Measurements from ENCODE around the gene PIK3R3. TPM values are rescaled to one million over a fixed set of nuclear protein-coding genes. Genes with fewer than 3 reads are reported as not detected.

The PIK3R3 gene
- total RNA-seq, 1 experiment from 2014 or later, result 12.4 TPM

DNA sequence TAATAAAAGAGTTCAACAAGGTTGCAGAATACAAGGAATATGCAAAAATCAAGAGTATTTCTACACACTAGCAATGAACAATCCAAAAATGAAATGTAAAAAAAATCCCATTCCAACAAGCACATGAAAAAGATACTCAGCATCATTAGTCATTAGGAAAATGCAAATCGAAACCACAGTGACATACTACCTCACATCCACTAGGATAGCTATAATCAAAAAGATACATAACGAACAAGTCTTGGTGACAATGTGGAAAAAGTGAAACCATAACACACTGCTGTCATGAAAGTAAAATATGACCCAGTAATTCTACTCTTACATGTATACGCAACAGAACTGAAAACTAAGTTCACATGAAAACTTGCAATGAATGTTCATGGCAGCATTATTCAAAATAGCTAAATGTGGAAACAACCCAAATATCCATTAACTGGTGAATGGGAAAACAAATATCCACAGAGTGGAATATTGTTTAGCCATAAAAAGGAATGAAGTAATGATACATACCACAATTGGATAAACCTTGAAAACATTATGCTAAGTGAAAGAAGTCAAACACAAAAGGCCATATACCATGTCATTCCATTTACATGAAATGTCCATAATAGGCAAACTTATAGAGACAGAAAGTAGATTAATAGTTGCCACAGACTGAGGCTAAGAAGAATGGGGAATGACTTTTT, 34.3 kb downstream of the PIK3R3 start:
- H4K8ac ChIP-seq (replicated peaks; ENCODE audit: insufficient read length, low read depth, low read length), result no peak overlapping the region
- no peaks in the 10 kb centered on the region for H3K27me3 ChIP-seq (ENCODE audit: insufficient read depth, low read length)
- no peak overlapping the region for H3K23ac ChIP-seq (ENCODE audit: insufficient read length, low read depth, low read length)
- no peak overlapping the region for H3T11ph ChIP-seq (ENCODE audit: low read length)
- H3K79me2 ChIP-seq (ENCODE audit: insufficient read depth, low read length), result no peaks in the 10 kb centered on the region
- H3K18ac ChIP-seq (ENCODE audit: insufficient read length, low read depth, low read length), result no peak overlapping the region
- no peaks in the 10 kb centered on the region for H3K9me3 ChIP-seq (ENCODE audit: control insufficient read depth, low read depth, low read length)
- Mint-ChIP-seq H3K27me3 (ENCODE audit: low read depth) (no peaks in the 10 kb centered on the region), H3K27ac (no peak overlapping the region), H3K4me1 (no peaks in the 10 kb centered on the region), H3K36me3 (ENCODE audit: insufficient read depth in 1 of 3, low read depth in 3 of 3) (peaks cover 8 to 26% (median 10%) of the 10 kb centered on the region in 3 experiments), H3K4me3 (no peak overlapping the region), H3K9me3 (peaks cover 5 to 12% of the 10 kb centered on the region in 2 experiments; a peak in 3 of 5 replicates)
- no peak overlapping the region for H2BK120ac ChIP-seq (ENCODE audit: low read depth, low read length, poor library complexity, severe bottlenecking)
- WGBS (ENCODE audit: extremely low coverage, insufficient read length, low lambda C conversion rate), result no CpG with 5 or more reads among the region's 3 CpGs
- DNase-seq, result no peak
- H3K4ac ChIP-seq (ENCODE audit: low read depth, low read length), result no peak overlapping the region
- H2BK20ac ChIP-seq (ENCODE audit: low read depth, low read length, poor library complexity, severe bottlenecking), result no peak overlapping the region
- no peak overlapping the region for H3K56ac ChIP-seq (ENCODE audit: insufficient read length, low read depth, low read length)
- H4K5ac ChIP-seq (ENCODE audit: insufficient read length, low read depth, low read length), result no peak overlapping the region
- TF ChIP-seq, protein P1, sequence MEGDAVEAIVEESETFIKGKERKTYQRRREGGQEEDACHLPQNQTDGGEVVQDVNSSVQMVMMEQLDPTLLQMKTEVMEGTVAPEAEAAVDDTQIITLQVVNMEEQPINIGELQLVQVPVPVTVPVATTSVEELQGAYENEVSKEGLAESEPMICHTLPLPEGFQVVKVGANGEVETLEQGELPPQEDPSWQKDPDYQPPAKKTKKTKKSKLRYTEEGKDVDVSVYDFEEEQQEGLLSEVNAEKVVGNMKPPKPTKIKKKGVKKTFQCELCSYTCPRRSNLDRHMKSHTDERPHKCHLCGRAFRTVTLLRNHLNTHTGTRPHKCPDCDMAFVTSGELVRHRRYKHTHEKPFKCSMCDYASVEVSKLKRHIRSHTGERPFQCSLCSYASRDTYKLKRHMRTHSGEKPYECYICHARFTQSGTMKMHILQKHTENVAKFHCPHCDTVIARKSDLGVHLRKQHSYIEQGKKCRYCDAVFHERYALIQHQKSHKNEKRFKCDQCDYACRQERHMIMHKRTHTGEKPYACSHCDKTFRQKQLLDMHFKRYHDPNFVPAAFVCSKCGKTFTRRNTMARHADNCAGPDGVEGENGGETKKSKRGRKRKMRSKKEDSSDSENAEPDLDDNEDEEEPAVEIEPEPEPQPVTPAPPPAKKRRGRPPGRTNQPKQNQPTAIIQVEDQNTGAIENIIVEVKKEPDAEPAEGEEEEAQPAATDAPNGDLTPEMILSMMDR (conservative IDR thresholded peaks at IDR 0.05), result no peak
- no peak overlapping the region for H3K9ac ChIP-seq (ENCODE audit: extremely low read depth, insufficient read length, low read length)
- H3K23me2 ChIP-seq (ENCODE audit: insufficient read length, low read depth, low read length, poor library complexity, severe bottlenecking), result no peaks in the 10 kb centered on the region
- H2AK5ac ChIP-seq (ENCODE audit: insufficient read length, low read length), result no peak overlapping the region
- no peak overlapping the region for H2BK12ac ChIP-seq (ENCODE audit: insufficient read length, low read depth, low read length)
- no peak overlapping the region for H4K91ac ChIP-seq (ENCODE audit: insufficient read length, low read depth, low read length)
- H2BK15ac ChIP-seq (ENCODE audit: low read depth, low read length), result no peak overlapping the region
- H3K4me1 ChIP-seq (ENCODE audit: insufficient read depth, low read length), result no peaks in the 10 kb centered on the region
- H3K79me1 ChIP-seq (ENCODE audit: insufficient read depth, low read depth, low read length, poor library complexity, severe bottlenecking), result no peaks in the 10 kb centered on the region
- H4K20me1 ChIP-seq (ENCODE audit: control insufficient read depth, insufficient read depth, insufficient read length), result no peaks in the 10 kb centered on the region
- H3K27ac ChIP-seq (ENCODE audit: insufficient read length, low read depth, low read length), result no peak overlapping the region
- H2BK5ac ChIP-seq (ENCODE audit: insufficient read length, low read length), result no peak overlapping the region
- H2AFZ ChIP-seq (ENCODE audit: low read length), result no peak overlapping the region
- no peak overlapping the region for H3K4me2 ChIP-seq (ENCODE audit: insufficient read depth, insufficient read length, low read length)
- H3K14ac ChIP-seq (ENCODE audit: insufficient read depth, low read length), result no peak overlapping the region

All from H9 (cell line).